H1 (cell line): ENCODE measurements around the gene R3HDML. TPM values are rescaled to one million over a fixed set of nuclear protein-coding genes. Genes with fewer than 3 reads are reported as not detected.

Source experiments
- CHD7 ChIP-seq: fragments of 300-600 bp; sonication (generic); IDR thresholded peaks from 2 replicates; pipeline ENCODE4 v1.7.1; 2012; ENCODE audit warnings: low read length, moderate library complexity, mild to moderate bottlenecking, inconsistent platforms; ENCODE audit not compliant: insufficient replicate concordance
- polyA plus RNA-seq, 7 experiments: library from polyadenylated mRNA; depleted of rRNA in 3 of 7; stranded (reverse) in 5 of 7; unstranded in 2 of 7; fragments of >200 nt in 5 of 7; fragments of 200-250 nt in 2 of 7; gene quantifications; 1 replicate in 5 of 7; 2 replicates in 1 of 7; 4 replicates in 1 of 7; pipeline versions ENCODE4 v1.2.1 to v1.2.3, GENCODE V29; 2011 to 2013; ENCODE audit warnings: missing spikeins in 2 of 7, mixed read lengths in 2 of 7
- total RNA-seq: library from RNA; stranded (reverse); fragmentation: NEBNext Ultra II Directional; extraction: Animal tissue kit (Norgen Biotek cat#: 25700); gene quantifications from 2 replicates; pipeline ENCODE4 v1.2.1, GENCODE V29; 2021

Gene R3HDML
- total and polyA plus RNA-seq, 2 of the 8 experiments (the other 6 are each of a cell fraction or from before 2014, with no cell fraction given): not detected

GRCh38 chr20:44370639-44371218 is 33.9 kb downstream of the R3HDML start (continued):
- no peak for TF ChIP-seq CHD7
